Measurements from ENCODE around the gene BPI.

The BPI gene

GRCh38 chr20:38307371-38308046, 3.6 kb downstream of the BPI start:
- peak; percentile 94 for DNase-seq (ENCODE audit: low read depth)
- no peak overlapping the region for H3K4me3 ChIP-seq (ENCODE audit: low read depth, low read length)
- TF ChIP-seq POLR2A (IDR thresholded peaks at IDR 0.05; ENCODE audit: extremely low read depth, insufficient read length) (no peak), MYC (IDR thresholded peaks at IDR 0.05; ENCODE audit: low read depth, low read length) (no peak), MAX (IDR thresholded peaks at IDR 0.05; ENCODE audit: low read depth, low read length) (no peak)
- TF ChIP-seq, protein P1, sequence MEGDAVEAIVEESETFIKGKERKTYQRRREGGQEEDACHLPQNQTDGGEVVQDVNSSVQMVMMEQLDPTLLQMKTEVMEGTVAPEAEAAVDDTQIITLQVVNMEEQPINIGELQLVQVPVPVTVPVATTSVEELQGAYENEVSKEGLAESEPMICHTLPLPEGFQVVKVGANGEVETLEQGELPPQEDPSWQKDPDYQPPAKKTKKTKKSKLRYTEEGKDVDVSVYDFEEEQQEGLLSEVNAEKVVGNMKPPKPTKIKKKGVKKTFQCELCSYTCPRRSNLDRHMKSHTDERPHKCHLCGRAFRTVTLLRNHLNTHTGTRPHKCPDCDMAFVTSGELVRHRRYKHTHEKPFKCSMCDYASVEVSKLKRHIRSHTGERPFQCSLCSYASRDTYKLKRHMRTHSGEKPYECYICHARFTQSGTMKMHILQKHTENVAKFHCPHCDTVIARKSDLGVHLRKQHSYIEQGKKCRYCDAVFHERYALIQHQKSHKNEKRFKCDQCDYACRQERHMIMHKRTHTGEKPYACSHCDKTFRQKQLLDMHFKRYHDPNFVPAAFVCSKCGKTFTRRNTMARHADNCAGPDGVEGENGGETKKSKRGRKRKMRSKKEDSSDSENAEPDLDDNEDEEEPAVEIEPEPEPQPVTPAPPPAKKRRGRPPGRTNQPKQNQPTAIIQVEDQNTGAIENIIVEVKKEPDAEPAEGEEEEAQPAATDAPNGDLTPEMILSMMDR (IDR thresholded peaks at IDR 0.05; ENCODE audit: low read depth, low read length): no peak

GRCh38 chr20:38308047-38308438, 4.1 kb downstream of the BPI start:
- no peak for TF ChIP-seq POLR2A (IDR thresholded peaks at IDR 0.05; ENCODE audit: extremely low read depth, insufficient read length)
- TF ChIP-seq MAX (IDR thresholded peaks at IDR 0.05; ENCODE audit: low read depth, low read length): no peak
- no peak for TF ChIP-seq MYC (IDR thresholded peaks at IDR 0.05; ENCODE audit: low read depth, low read length)
- TF ChIP-seq, protein P1 (IDR thresholded peaks at IDR 0.05; ENCODE audit: low read depth, low read length): no peak
- no peak overlapping the region for H3K4me3 ChIP-seq (ENCODE audit: low read depth, low read length)

GRCh38 chr20:38308447-38308846, 4.5 kb downstream of the BPI start:
- no peak for DNase-seq (ENCODE audit: low read depth)
- no peak overlapping the region for H3K4me3 ChIP-seq (ENCODE audit: low read depth, low read length)
- TF ChIP-seq MAX (IDR thresholded peaks at IDR 0.05; ENCODE audit: low read depth, low read length) (no peak), POLR2A (IDR thresholded peaks at IDR 0.05; ENCODE audit: extremely low read depth, insufficient read length) (no peak), MYC (IDR thresholded peaks at IDR 0.05; ENCODE audit: low read depth, low read length) (no peak)
- TF ChIP-seq, protein P1 (IDR thresholded peaks at IDR 0.05; ENCODE audit: low read depth, low read length): no peak

More at GRCh38 chr20:38308047-38308438, 4.1 kb downstream of the BPI start:
- DNase-seq (ENCODE audit: low read depth): no peak

- no peak for TF ChIP-seq POLR2A (IDR thresholded peaks at IDR 0.05; ENCODE audit: extremely low read depth, insufficient read length)
- TF ChIP-seq MYC (IDR thresholded peaks at IDR 0.05; ENCODE audit: low read depth, low read length): no peak
- TF ChIP-seq, protein P1 (IDR thresholded peaks at IDR 0.05; ENCODE audit: low read depth, low read length): no peak
- no peak for TF ChIP-seq MAX (IDR thresholded peaks at IDR 0.05; ENCODE audit: low read depth, low read length)
- no peak for DNase-seq (ENCODE audit: low read depth)
- no peak overlapping the region for H3K4me3 ChIP-seq (ENCODE audit: low read depth, low read length)
Observed at GRCh38 chr20:38311091-38311490, 7.1 kb downstream of the BPI start.

DNA sequence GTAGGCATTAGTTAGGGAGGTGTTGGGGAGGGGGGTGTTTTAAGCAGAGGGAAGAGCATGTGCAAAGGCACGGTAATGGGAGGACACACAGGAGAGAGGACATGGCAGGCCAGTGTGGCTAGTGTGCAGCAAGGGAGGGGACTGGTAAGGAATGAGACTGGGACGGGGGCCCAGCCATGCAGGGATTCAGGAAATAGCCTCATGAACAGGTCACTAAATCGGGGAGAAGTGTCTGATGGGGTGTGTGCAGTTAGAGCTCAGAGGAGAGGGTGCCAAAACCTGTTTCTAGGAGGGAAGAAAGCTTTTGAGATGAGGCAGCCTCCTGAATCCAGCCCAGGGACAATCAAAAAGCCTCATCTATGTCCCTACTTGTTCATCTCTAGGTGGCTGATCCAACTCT, 7.5 kb downstream of the BPI start:
- TF ChIP-seq MYC (IDR thresholded peaks at IDR 0.05; ENCODE audit: low read depth, low read length) (no peak), MAX (IDR thresholded peaks at IDR 0.05; ENCODE audit: low read depth, low read length) (no peak), POLR2A (IDR thresholded peaks at IDR 0.05; ENCODE audit: extremely low read depth, insufficient read length) (no peak)
- TF ChIP-seq, protein P1 (IDR thresholded peaks at IDR 0.05; ENCODE audit: low read depth, low read length): no peak
- no peak overlapping the region for H3K4me3 ChIP-seq (ENCODE audit: low read depth, low read length)
- no peak for DNase-seq (ENCODE audit: low read depth)
